Activated CD8-positive, alpha-beta memory T cell treated with anti-CD3 and anti-CD28 coated beads for 36 hours (primary cell): ENCODE measurements around the gene MUC5AC. TPM values are rescaled to one million over a fixed set of nuclear protein-coding genes. Genes with fewer than 3 reads are reported as not detected.
"Not testable (repeated sequence)": the region's sequence is repeated elsewhere in the genome, so short reads cannot be mapped to it uniquely, and the experiment has no call there.

ENCODE experiments used
- CTCF ChIA-PET: fragments of 350-600 bp; sonication (Branson Sonifier 250); formaldehyde crosslinking; loops from one replicate; lab custom pipeline; 2021; ENCODE audit warnings: antibody characterized with exemption; lab: Charles Lee
- POLR2A ChIA-PET: fragments of 350-600 bp; sonication (Branson Sonifier 250); formaldehyde crosslinking; loops from one replicate; lab custom pipeline; 2021; ENCODE audit warnings: antibody characterized with exemption; lab: Charles Lee
- total RNA-seq, 2 experiments: library from RNA; stranded (reverse); gene quantifications; one replicate each; pipeline ENCODE4 v1.2.3, GENCODE V29; 2021

Gene MUC5AC
- total RNA-seq, 2 experiments from 2014 or later: not detected

DNA sequence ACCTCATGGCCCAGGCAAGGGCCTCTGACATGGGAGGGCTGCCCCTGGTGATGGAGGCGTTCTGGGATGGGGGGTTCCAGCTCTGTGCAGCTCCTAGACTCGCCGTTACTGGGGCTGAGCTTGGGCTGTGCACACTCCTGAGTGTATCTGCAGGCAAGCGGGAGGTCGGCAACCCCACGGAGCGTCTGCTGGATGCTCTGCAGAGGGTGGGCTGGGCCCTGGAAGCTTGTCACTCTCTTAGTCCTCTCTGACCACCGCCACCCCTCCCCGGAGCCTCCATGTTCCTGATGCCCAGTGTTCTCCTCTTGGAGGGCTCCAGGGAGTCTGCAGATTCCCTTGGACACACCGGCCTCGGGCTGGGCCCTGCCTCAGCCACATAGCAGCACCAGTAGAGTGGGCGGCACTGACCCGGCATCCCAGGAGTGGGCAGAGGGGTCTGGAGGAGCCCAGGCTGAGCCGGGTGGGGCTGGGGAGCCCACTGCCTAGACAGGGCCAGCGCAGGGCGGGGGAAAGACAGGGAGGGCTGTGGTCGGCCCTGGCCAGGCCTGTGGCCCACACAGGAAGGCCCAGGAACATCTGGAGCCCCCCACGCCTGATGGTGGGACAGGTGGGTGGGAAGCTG is 44.5 kb downstream of the MUC5AC start:
- CTCF ChIA-PET: interaction anchor here (0.7 to 1.3 kb wide), 4 partner anchors 297 to 465 kb away, joined by 3 to 9 read pairs (median 3); no protein-coding TSS in a partner anchor
- POLR2A ChIA-PET: no interaction called here

DNA sequence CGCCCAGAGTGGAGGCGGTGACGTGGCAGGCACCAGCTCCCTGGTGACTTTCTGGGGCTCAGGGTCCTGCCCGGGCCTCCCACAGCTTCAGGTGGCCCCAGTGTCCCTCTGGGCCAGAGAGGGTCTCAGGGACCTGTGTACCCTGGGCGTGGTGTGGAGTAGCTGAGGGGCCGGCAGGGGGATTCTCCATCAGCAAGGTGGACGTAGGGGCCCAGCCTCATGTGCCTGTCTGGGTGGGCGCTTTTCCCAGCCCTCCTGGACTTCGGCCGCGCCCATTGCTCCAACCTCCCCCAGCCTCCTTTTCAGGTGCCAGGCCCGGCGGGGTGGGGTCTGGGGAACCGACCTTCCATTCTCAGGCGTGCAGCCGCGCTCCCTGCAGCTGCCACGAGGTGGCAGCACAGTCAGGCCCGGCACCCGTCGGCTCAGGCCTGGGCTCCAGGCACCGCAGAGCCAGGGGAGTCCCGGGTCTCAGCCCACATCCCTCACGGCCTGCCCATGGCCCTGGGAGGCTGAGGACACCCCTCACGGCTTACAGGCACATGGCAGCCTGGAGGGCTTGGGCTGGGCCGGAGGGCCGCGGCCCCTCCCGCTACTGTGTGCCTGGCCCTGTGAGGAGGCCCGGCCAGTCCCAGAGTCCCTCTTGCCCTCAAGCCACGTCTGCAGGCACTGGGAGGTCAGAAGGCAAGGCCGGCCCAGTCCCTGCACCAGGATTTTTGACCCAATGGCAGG is 45.2 kb downstream of the MUC5AC start:
- POLR2A ChIA-PET: no interaction called here

DNA sequence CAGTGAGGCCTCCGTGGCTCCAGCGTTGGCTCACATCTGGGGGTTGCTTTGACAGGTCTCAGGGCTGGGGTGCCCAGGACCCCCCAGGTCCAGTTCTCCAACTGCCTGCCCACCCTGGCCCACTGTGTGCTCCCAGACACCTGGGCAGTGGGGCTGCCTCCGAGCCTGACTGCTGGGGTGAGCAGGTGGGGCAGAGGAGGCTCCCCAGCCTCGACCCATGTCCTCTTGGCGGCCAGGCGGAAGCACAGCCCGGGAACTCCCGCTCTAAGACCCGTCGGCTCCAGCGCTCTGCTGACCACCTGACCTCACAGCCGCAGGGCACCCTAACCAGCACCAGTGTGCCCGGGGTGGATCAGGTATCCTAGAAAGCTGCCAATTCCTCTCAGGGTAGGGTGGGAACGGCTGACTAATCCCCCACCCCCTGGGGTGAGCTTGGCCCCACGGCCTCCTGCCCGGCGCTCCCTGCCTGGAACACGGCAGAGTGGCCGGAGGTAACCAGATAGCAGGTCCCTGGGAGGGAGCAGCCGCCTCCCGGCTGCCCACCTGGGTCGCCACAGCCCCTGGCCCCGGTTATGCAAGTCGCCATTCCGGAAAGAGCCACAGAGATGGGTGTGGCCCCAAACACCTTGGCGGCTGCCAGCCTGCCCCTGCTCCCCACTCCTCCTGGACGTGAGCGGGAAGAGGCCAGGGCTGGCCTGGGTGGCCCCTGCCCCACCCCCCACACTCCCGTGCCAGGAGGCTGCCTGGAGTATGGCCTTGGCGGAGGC is 45.9 kb downstream of the MUC5AC start:
- ChIA-PET POLR2A (no interaction called here), CTCF (interaction anchor here (0.7 to 1.5 kb wide), 4 partner anchors 295 to 371 kb away, joined by 3 to 9 read pairs (median 4); no protein-coding TSS in a partner anchor)

More for the DNA sequence above, 45.2 kb downstream of the MUC5AC start:
- CTCF ChIA-PET: interaction anchor here (0.9 to 1.3 kb wide), 3 partner anchors 296 to 464 kb away, joined by 3 to 9 read pairs (median 3); no protein-coding TSS in a partner anchor

DNA sequence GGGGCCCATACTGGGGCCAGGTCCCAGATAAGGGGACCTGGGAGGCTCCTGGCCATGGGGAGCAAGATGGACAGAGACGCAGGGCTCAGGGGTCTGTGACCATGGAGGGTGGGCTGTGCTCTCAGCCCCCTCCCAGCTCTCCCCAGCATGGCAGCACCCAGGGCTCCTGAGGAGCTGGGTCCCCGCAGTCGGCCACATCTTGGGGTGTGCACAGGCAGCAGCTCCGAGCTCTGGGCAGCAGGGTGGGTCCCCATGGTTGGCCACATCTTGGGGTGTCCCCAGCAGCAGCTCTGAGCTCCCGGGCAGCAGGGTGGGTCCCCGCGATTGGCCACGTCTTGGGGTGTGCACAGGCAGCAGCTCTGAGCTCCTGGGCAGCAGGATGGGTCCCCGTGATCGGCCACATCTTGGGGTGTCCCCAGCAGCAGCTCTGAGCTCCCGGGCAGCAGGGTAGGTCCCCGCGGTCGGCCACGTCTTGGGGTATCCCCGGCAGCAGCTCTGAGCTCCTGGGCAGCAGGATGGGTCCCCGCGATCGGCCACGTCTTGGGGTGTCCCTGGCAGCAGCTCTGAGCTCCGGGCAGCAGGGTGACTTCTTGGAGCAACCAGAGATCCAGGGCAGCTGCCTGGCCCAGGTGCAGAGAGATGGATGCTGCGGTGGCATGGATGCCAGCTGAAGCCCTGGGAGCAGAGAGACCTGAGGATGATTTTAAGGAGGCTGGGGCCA is 46.8 kb downstream of the MUC5AC start:
- CTCF ChIA-PET: interaction anchor here (0.7 to 1.5 kb wide), 2 partner anchors 311 to 370 kb away, joined by 3 to 5 read pairs; no protein-coding TSS in a partner anchor
- POLR2A ChIA-PET: no interaction called here

DNA sequence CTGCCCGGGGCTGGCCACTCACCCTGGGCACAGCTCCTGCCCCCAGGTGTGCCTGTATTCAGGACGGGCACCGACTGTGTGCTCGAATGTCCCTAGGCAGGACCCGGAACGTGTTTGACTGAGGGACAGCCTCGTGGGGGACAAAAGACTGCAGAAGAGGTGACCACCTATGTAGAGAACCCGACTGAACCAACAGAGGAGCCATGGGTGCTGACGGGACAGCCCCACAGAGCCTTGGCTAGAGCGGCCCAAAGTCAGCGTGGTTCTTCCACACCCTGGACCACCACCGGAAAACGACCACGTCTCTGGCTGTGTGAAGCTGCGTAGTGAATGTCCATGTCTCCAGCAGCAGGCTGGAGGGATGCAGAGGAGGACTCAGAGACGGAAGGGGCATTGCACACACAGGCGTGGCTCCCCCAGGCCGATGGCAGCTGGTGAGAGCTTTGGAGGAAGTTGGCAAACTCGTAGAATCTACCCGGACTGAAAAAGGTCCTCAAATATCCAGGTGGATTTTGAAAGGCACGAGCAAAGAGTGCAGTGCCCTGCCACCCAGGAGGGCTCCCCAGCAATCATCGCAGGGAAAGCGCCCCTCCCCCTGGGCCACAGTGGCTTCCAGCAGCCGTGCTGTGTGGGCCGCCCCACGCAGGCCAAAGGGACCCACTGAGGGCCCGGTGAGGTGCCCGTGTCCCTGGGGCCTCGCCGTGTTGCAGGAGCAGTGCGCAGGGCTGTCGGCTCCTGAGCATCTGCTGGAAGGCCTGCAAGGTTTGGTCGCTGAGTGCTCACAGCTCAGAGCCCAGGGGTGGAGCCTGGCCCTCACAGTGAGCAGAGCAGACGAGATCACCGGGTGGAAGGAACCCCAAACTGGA is 47.6 kb downstream of the MUC5AC start:
- ChIA-PET CTCF (interaction anchor here (1.5 kb wide), 1 partner anchor 310 kb away, joined by 5 read pairs; no protein-coding TSS in a partner anchor), POLR2A (no interaction called here)

DNA sequence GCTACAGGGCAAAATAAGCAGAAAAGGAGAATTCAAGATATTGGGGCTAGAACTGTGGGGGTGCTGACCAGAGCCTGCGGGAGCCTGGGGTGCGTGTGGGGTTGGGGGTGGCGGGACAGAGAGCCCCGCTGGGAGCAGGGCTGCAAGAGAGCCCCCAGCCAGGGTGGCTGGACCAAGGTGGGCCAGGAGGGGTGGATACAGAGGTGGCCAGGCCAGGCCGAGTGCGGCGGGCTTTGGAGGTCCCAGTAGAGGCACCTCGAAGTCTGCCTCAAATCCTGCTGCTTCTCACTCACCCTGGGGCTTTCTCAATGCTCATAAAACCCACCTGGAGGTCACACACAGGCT is 48.2 kb downstream of the MUC5AC start:
- ChIA-PET CTCF (no interaction called here), POLR2A (no interaction called here)

DNA sequence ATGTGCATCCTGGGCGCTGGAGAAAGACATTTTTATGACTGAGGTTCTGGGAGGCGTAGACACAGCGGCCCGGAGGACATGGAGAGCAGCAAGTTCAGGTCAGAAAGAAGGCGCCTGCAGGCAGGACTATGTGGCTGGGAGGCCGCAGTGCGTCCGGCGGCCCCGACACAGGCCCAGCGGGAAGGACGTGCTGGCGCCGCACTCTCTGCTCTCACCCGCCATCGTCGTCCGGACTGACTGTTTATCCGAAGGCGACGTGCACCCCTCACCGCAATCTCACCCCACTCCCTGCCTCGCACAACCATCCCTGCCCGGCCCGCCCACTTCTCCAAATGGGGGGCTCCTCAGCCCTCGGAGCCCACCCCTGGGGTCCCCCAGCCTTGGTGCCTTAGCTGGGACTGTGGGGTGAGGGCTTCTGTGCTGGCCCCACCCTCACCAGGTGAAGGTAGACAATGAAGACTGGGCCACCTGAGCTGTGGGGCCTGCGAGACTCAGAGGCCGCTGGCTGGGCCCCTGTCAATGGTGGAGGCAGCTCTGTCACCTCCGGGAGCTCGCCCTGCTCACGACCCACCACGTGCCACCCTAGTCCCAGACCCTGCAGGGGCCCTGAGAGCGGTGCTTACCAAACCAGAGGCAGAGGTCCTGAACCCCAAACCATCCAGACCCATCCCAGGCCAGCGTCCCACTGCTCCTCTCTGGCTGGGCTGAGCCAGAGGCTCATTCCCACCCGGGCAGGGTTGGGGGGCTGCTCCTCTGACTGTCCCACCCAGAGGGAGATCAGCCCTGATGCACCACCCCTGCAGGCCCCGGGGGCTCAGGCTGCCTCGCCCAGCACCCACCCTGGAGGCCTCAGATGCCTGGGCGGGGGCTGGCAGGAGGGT is 48.9 kb downstream of the MUC5AC start:
- ChIA-PET CTCF (no interaction called here), POLR2A (no interaction called here)

DNA sequence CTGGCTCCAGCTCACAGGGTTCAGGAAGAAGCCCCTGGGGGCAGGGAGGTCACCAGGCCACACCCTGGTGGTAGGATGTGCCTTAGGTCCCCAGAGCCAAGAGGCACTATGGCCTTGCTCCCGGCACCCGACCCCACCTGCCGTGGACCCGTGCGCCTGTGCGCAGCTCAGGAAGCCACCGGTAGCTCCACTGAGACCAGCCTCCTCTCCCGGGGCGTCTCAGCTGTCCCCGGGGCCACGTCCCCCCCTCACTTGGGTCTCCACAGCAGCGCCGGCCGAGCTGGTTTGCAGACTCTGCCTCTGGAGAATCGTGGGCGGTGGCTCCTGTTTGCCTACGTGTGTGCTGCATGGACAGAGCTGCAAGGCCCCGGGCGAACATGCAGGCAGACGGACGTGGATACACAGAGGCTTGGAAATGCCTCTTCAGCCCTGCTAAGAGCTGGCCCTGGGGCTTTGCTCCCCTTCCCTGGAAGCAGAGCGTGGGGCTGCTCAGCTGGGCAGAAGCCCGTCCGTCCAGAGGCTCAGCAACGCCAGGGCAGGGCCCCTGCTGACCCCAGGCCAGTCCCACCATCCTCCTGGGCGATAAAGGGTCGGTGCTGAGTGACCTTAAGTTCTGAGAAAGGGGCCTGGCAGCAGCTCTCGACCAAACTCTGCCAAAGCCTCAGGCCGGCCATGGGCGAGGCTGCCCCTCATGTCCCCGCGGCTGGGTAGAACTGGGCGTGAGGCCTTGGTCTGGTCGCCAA is 49.8 kb downstream of the MUC5AC start:
- ChIA-PET CTCF (no interaction called here), POLR2A (no interaction called here)

DNA sequence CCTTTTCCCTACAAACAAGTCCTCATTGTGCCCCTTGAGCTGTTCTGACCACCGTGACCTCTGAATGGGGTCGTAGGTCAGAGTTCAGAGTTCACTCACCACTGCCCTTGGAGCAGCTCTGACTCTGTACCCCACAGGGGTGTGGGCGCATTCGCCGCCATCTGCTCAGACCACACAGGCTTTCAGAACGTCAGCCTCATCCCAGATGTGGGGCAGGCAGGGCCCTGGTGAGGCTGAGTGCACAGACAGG is 50.3 kb downstream of the MUC5AC start:
- ChIA-PET CTCF (no interaction called here), POLR2A (no interaction called here)

DNA sequence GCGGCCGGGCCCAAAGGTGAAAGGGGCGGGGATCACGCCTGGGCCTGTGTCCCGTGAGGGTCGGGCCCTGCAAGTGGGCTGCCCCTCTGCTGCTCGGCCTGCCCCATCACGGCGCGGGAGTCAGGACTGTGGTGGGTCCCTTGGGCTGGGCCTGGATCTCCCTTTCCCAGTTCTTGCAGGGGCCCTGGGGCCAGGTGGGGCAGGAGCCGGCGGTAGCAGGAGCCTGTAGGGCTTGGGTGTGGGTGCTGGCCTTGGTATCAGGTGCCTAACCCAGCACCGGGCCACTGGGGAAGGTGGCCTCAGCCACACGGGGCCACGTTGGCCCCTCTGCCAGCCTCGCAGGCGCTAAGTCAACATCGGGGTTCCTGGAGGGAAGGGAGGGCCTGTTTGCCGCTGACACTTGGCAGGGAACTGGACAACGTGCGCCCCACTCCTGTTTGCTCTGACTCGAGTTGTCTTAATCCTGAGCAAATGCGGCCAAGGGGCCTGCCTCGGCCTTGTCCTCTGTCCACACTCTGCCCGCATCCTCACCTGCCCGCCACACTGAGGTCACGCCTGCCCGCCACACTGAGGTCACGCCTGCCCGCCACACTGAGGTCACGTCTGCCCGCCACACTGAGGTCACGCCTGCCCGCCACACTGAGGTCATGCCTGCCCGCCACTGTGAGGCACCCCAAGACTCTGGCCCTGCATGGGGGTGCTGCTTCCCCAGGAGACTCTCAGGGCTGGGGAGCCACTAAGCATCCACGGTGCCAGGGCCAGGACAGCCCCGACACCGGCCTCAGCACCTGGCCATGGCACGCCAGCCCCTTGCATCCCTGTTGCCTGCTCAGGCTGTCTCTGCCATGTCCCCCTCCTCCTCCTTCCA is 50.9 kb downstream of the MUC5AC start:
- ChIA-PET CTCF (no interaction called here), POLR2A (no interaction called here)

DNA sequence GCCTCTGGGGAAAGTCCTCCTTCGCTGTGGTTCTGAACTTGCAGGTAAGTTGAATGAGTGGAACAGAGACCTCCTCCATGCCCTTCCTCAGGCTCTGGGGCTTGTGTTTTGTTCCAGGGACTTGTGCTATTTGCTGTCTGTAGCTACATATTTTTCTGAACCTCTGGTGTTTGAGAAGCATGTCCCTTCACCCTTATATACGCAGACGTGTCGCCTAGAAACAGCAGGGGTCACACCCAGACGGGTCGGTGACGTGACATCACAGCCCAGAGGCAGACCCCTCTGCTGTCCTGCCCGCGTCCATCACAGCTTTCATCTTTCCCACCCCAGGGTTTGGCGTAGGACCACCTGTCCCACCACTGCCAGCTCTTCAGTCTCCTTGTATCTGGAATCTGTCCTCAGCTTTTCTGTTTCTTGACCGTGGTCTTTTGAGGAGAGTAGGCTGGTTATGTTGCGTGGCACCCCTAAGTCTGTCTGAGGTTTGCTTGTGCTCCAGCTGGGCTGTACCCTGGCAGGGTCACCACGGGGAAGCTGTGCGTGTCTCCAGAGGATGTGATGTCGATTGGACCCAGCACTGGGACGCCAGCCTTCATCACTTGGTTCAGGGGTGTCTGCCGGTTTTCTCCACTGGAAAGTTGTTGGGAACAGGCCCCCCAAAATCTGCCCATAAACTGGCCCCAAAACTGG is 51.8 kb downstream of the MUC5AC start:
- ChIA-PET CTCF (no interaction called here), POLR2A (no interaction called here)

DNA sequence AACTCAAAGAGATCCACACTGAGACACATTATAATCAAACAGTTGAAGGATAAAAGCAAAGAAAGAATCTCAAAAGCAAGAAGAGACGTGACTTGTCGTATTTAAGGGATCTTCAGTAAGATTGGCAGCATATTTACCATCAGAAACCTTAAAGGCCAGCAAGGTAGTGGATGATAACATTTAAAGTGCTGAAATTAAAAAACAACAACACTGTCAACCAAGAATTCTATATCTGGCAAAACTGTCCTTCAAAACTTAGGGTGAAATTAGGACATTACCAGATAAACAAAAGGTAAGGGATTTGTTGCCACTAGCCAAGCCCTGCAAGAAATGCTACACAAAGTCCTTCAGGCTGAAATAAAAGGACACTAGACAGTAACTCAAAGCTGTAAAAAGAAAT is 54.1 kb downstream of the MUC5AC start:
- POLR2A ChIA-PET: no interaction called here
- CTCF ChIA-PET: no interaction called here

DNA sequence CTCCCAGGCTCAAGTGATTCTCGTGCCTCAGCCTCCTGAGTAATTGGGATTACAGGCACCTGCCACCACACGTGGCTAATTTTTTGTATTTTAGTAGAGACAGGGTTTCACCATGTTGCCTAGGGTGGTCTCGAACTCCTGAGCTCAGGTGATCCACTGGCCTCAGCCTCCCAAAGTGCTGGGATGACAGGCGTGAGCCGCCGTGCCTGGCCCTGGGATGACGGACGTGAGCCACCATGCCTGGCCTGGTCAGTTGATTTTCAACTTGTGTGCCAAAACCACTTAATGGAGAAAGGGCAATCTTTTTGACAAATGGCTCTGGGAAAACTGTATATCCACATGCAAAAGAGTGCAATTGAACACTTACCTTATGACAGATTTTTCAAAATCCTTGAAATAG is 58.1 kb downstream of the MUC5AC start:
- POLR2A ChIA-PET, CTCF ChIA-PET: not testable (repeated sequence)

DNA sequence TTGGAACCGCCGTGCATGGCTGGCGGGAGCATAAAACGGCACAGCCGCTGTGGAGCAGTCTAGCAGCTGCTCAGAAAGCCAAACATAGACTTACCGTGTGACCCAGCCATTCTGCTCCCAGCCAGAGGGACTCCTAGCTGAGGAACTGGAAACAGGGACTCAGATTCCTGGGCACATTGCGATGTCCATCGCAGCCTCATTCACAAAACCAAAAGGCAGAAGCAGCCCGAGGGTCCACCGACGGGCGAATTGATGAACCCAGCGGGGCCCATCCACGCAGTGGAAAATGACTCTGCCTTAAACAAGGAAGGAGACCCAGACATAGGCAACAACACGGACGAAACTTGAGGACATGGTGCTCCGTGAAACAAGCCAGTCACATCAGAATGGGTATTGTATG is 59.4 kb downstream of the MUC5AC start:
- ChIA-PET POLR2A (no interaction called here), CTCF (interaction anchor here (0.6 kb wide), 1 partner anchor 94 kb away, joined by 3 read pairs; no protein-coding TSS in a partner anchor)

DNA sequence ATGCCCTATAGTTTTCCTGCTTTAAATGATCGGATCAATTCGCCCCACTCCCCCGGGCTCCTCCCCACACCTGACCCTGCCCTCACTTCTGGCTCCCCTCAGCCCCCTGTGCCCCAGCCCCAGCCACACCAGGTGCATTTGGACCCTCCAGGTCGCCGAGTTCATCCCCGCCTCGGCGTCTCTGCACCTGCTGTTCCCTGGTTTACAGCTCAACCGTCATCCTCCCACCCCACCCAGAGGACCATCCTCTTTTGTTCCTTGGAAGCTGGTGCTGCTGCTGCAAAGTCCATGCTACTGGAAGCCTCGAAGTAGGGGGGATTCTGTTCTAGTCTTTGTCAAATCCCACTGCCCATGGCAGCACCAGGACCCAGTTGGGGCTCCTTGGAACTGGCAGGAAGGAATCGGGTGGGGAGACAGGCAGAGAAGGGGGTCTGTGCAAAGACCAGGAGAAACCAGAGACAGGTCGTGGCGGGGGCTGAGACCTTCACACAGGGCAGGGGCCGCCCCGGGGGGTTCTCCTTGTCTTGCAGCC is 60.6 kb downstream of the MUC5AC start:
- POLR2A ChIA-PET: no interaction called here

More for the DNA sequence above, 60.6 kb downstream of the MUC5AC start:
- CTCF ChIA-PET: no interaction called here
